Activated T-cell treated with anti-CD3 and anti-CD28 coated beads, Interleukin-2, amount 50 U/mL, for 1 hour (primary cell): Measurements from ENCODE around the gene MLYCD.
"Not testable (repeated sequence)": the region's sequence is repeated elsewhere in the genome, so short reads cannot be mapped to it uniquely, and the experiment has no call there.

Experiments
- DNase-seq: peaks from one replicate; pipeline ENCODE4 v3.0.0-alpha.2; 2020

Gene MLYCD

GRCh38 chr16:83942815-83943515, 44.0 kb downstream of the MLYCD start:
- DNase-seq, result no peak

GRCh38 chr16:83943516-83944050, 44.7 kb downstream of the MLYCD start:
- DNase-seq, result no peak

- DNase-seq, result no peak
Measured at GRCh38 chr16:83945587-83945986, 46.7 kb downstream of the MLYCD start.

GRCh38 chr16:83946154-83946780, 47.4 kb downstream of the MLYCD start:
- no peak for DNase-seq

DNA sequence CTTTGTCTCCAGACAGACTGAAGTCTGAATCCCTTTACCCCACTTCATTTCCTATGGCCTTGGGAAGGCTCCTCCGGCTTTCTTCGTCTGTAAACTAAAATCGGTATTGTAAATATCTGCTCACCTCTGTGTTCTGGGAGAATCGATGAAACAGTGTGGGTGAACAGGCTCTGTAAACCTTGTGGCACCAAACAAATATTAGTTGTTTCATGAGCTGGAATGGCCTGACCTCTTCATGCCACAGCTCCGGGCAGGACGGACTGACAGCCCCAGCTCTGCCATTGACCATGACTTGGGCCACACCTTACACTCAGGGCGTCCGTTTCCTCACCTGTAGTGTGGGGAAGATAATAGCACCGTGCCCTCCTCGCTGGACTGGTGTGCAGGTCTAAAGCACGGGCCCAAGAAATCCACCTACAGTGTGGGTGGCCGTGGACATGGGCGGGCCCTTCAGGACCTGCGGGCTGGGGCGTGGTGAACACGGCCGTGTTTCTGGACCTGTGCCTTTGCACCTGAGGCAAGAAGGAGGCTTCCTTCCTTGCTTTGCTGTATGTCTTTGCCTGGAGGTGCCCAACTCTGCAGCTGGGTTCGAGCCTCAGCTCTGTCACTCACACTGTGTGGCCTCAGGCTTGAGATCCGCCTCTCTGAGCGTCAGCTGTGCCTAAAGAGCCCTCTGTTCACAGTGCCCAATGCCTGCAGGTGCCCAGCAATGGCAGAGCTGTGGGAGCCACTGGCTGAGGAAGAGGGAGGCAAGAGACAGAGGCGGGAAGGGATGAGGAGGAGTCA, 48.1 kb downstream of the MLYCD start:
- DNase-seq, result no peak

DNA sequence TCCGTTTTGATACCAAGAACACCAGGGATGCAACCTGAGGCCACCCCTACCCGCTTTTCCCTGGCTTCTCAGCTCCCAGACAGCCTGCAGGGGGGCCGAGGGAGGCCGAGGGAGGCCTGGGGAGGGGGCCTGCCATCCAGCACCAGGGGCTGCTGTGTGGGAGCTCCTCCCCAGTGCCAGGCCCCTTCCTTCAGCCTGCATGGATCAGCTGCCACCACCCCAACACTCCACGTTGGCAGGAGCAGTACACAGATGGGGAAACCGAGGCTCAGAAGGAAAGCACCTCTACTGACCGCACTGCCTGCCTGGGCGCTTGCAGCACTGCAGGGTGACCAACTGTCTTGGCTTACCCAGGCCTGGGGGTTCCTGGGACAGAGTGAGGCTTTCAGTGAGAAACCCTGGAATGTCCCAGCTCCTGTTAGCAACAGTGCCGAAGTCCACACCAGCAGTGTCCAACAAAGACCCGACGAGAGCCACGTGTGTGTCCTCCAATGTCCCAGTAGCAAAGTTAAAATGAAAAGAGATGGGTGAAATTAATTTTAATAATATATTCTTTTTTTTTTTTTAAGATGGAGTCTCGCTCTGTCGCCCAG, 48.8 kb downstream of the MLYCD start:
- DNase-seq, result no peak

GRCh38 chr16:83948914-83949723, 50.2 kb downstream of the MLYCD start:
- no peak for DNase-seq

DNA sequence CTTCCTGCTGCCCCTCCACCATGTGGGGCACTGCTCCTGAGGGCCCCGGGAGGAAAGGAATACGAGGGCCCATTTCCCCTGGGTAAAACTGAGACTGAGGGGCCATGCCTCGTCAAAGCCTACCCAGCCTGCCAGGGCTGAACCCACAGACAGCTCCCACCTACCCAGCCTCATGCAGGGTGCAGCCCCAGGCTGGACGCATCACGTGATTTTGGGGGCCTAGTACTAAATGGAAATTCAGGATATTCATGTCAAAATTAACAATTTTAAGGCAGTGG, 50.7 kb downstream of the MLYCD start:
- DNase-seq, result no peak

GRCh38 chr16:83950862-83951399, 52.0 kb downstream of the MLYCD start:
- not testable (repeated sequence) for DNase-seq

DNA sequence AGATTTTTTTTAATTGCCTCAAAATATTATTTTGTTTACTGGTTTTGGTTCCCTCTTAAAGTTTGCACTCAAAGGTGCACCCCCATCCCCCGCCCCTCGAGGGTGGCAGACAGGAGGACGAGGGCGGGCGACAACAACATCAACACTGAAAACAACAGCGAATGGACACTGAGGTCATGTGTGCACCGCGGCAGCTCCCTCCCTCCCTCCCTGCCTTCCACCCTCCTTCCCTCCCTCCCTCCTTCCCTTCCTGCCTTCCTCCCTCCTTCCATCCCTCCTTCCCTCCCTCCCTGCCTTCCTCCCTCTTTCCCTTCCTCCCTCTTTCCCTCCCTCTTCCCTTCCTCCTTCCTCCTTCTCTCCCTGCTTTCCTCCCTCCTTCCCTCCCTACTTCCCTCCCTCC, 52.6 kb downstream of the MLYCD start:
- DNase-seq, result no peak

DNA sequence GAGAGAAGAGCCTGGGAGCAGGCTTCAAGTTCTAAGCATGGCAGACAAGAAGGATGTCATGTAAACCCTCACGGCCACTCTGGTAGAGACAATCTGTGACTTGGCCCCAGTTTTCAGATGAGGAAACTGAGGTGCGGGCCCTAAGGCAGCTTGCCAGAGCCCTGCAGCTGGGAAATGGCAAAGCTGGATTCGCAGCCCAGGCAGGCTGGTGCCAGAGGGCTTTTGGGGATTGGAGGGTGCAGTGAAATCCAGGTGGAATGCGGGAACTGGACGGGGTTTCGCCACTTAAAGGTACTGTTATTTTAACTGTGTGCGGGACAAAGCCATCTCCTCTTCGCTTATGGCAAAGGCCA, 53.6 kb downstream of the MLYCD start:
- no peak for DNase-seq

- peak; percentile 35 for DNase-seq
Measured at GRCh38 chr16:83952940-83953795, 54.3 kb downstream of the MLYCD start, which contains the start of gene OSGIN1. Gene OSGIN1 (plus strand): TSS chr16:83953240. CDS start chr16:83957672, 4,432 bp downstream.

- DNase-seq, result no peak
Measured at GRCh38 chr16:83953796-83954576, 55.1 kb downstream of the MLYCD start.

- DNase-seq, result no peak
Measured at GRCh38 chr16:83954577-83955016, 55.7 kb downstream of the MLYCD start.

DNA sequence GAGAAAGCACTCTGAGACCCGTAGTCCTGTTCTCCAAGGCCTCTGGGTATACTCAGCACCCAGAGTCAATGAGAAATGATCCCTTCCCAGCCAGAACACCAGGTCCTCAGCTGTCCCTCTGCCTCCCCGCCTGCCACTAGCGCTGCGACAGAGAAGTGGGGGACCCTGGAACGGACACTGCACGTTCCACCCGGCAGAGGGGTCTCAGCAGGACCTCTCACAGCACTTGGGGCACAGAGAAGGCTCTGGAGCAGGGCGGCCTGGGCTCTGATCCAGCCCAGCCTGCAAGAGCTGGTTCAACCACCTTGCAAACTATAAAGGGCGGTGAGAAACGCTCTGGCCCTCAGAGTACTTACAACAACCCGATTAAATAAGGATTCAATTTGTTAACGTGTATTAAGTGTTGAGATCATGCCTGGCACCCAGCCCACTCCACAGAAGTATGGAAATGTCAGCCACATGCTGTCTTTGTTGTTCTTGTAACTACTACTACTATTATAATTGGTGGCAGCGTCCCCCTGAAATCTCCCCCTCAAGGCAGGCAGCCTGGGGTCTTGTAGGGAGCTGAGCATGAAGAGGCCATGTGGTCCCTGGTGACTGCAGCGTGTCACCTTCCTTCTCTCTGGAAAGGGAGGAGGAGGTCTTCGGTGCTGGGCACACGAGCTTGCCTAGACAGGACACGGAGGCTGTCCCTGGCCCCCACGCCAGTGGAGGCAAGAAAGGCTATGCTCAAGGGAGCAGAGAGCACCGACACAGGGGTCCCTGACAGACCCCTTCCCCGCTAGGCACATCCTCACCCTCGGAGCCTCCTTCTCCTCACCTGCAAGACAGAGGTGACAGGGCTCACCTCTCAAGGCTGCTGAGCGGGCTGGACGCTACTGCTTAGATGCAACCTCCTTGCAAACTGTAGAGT, 56.6 kb downstream of the MLYCD start:
- no peak for DNase-seq

DNA sequence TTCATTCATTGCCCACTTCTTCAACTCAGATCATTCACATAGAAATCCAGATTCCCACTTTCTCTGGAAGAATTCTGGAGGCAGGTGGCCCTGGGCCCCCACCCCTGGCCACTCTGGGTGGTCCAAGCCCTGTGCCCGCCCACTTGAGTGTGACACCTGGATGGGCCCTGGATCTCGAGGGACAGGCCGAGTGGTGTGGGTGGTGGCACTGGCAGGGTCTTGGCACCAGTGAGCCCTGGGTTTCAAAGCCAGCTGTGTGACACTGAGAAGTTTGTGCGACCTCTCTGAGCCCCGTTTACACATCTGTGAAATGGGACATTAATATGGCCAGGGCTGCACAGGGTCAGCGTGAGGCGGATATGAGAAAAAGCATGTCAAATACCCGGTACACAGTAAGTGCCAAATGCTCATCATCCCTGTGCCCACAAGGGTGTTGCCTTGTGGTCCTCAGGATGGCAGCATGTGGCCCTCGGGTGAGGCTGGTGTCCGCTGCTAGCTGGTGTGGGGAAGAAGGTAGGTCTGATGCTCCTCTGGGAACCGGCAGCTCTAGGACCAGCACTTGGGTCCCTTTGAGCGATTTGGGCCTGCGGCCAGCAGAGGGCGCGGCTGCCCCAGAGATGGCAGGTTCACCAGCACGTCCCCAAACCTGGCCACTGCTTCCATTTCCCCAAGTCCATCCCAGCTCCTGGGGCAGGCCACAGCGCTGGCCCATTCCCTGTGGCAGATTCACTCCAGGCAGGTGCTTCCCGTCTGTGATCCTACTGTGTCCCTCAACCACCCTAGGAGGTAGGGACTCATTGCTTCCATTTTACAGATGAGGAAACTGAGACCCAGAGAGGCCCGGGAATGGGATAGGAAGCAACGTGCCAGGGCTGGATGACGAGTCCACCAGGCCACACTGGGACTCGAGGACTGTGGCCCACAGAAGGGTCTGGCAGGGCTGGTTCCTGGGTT, 57.7 kb downstream of the MLYCD start:
- peak; percentile 71 for DNase-seq

GRCh38 chr16:83957296-83957855, 58.5 kb downstream of the MLYCD start:
- DNase-seq, result no peak
